GM19240 (cell line): ENCODE data around the gene TPK1.

ENCODE experiments used
- DNase-seq: peaks from one replicate; pipeline ENCODE4 v3.0.0; 2011; ENCODE audit warnings: low spot score; ENCODE audit not compliant: insufficient read length

Gene TPK1

GRCh38 chr7:144415858-144416257, 420.0 kb downstream of the TPK1 start:
- DNase-seq = no peak

GRCh38 chr7:144414815-144415214, 421.0 kb downstream of the TPK1 start:
- DNase-seq = no peak

- no peak for DNase-seq
These were observed 425.4 kb downstream of the TPK1 start for GRCh38 chr7:144410441-144410840.

- DNase-seq = no peak
These were observed 427.7 kb downstream of the TPK1 start for GRCh38 chr7:144408121-144408520.

- no peak for DNase-seq
These were observed 428.5 kb downstream of the TPK1 start for GRCh38 chr7:144407266-144407931.

- DNase-seq = no peak
These were observed 430.9 kb downstream of the TPK1 start for GRCh38 chr7:144404946-144405345.

GRCh38 chr7:144403649-144404061, 432.2 kb downstream of the TPK1 start, which contains the start of gene NOBOX:
Gene NOBOX (minus strand): TSS chr7:144403693.
- DNase-seq = no peak

GRCh38 chr7:144403102-144403501, 432.8 kb downstream of the TPK1 start:
- DNase-seq = no peak
